Tibial nerve (tissue), 4 donors: ENCODE results near the gene HOXA3.

Experiments used
- CTCF ChIP-seq, 5 experiments: fragments of 200-600 bp in 3 of 5; fragments of 450-650 bp in 2 of 5; sonication (generic) in 3 of 5; IDR thresholded peaks; one replicate each; pipeline ENCODE4 v1.5.1; 2016 to 2019; ENCODE audit warnings: antibody characterized with exemption in 5 of 5, mild to moderate bottlenecking in 3 of 5, moderate library complexity in 2 of 5
- EP300 ChIP-seq, 2 donors: sonication (generic); formaldehyde crosslinking; IDR thresholded peaks; one replicate each; pipeline ENCODE4 v1.6.1; 2017; ENCODE audit warnings: antibody characterized with exemption in 2 of 2, mild to moderate bottlenecking in 1 of 2

GRCh38 chr7:27101957-27102580, 50.3 kb downstream of the HOXA3 start:
- no peak for TF ChIP-seq CTCF (IDR thresholded peaks at IDR 0.05)
- TF ChIP-seq EP300 (IDR thresholded peaks at IDR 0.05) = no peak
